Panc1 (cell line): Measurements from ENCODE around the gene DAPK1. TPM values are rescaled to one million over a fixed set of nuclear protein-coding genes. Genes with fewer than 3 reads are reported as not detected.

Experiments used
- ATAC-seq: fragments of 200-7000 bp; cut with Tn5 transposase; 2 replicates; pipeline ENCODE4 v1.9.1; 2020; ENCODE audit warnings: mild to moderate bottlenecking, moderate library complexity
- BruUV-seq: library from RNA; stranded (reverse); fragments of 400-500 nt; replicated peaks from 2 replicates; lab custom pipeline; 2021; lab: Mats Ljungman, UMichigan
- CTCF ChIA-PET: fragments of 300-600 bp; sonication (Branson Sonifier 250); formaldehyde crosslinking; loops from one replicate; lab custom pipeline; 2022; ENCODE audit warnings: antibody characterized with exemption; lab: Charles Lee
- POLR2A ChIA-PET: fragments of 300-600 bp; sonication (Branson Sonifier 250); formaldehyde crosslinking; loops from one replicate; lab custom pipeline; 2022; ENCODE audit warnings: antibody characterized with exemption; lab: Charles Lee
- DNase-seq: peaks from one replicate; pipeline ENCODE4 v3.0.0-alpha.2; 2010; ENCODE audit warnings: low read depth, low spot score
- H3K27ac ChIP-seq: 2 replicates; pipeline ENCODE4 v1.5.1; 2011; ENCODE audit warnings: mild to moderate bottlenecking, low read length, inconsistent platforms
- H3K27me3 ChIP-seq: fragments of 200-500 bp; sonication (Bioruptor generic); 2 replicates; pipeline ENCODE4 v1.6.0; 2014; ENCODE audit warnings: low read length, inconsistent platforms; ENCODE audit not compliant: control insufficient read depth, insufficient read depth
- H3K36me3 ChIP-seq: fragments of 200-500 bp; sonication (Bioruptor generic); 2 replicates; pipeline ENCODE4 v1.5.1; 2014; ENCODE audit warnings: inconsistent platforms, mild to moderate bottlenecking, low read length, moderate library complexity; ENCODE audit not compliant: control insufficient read depth, insufficient read depth
- H3K4me1 ChIP-seq: 2 replicates; pipeline ENCODE4 v1.5.1; 2011; ENCODE audit warnings: inconsistent platforms, mild to moderate bottlenecking, low read length, moderate library complexity; ENCODE audit not compliant: control insufficient read depth, insufficient read depth
- H3K4me3 ChIP-seq, 2 experiments: 2 replicates each; pipeline ENCODE4 v1.5.1; 2011 to 2012; ENCODE audit warnings: low read depth in 2 of 2, low read length in 2 of 2, mild to moderate bottlenecking in 2 of 2, inconsistent platforms in 1 of 2, moderate library complexity in 1 of 2
- H3K9me3 ChIP-seq: fragments of 200-500 bp; sonication (Bioruptor generic); 2 replicates; pipeline ENCODE4 v1.5.1; 2014; ENCODE audit warnings: low read depth, mild to moderate bottlenecking, inconsistent platforms, low read length, moderate library complexity; ENCODE audit not compliant: control insufficient read depth, insufficient read depth
- POLR2AphosphoS5 ChIP-seq: IDR thresholded peaks from 2 replicates; pipeline ENCODE4 v1.6.1; 2012; ENCODE audit warnings: mild to moderate bottlenecking, low read depth, low read length, moderate library complexity
- SIN3A ChIP-seq: IDR thresholded peaks from 2 replicates; pipeline ENCODE4 v1.6.1; 2012; ENCODE audit warnings: low read depth, mild to moderate bottlenecking, low read length, moderate library complexity, borderline replicate concordance; ENCODE audit not compliant: insufficient read depth
- TCF7L2 ChIP-seq: IDR thresholded peaks from 2 replicates; pipeline ENCODE4 v1.6.1; 2011; ENCODE audit warnings: mild to moderate bottlenecking, low read depth, low read length, inconsistent platforms
- in situ Hi-C: cut with HindIII; loops from 2 replicates; pipeline ENCODE4 v1.10.0; 2016; ENCODE audit warnings: low sequenced_read_pairs, low pct_unique_long_range_greater_than_20kb
- intact Hi-C: fragments of 100-400 bp; cut with micrococcal nuclease; formaldehyde crosslinking; loops from one replicate; pipeline ENCODE4 v1.10.0; 2022; ENCODE audit not compliant: unreplicated experiment
- total RNA-seq: library from RNA; stranded (reverse); gene quantifications from one replicate; pipeline ENCODE4 v1.2.1, GENCODE V29; 2021; ENCODE audit not compliant: unreplicated experiment
- TF ChIP-seq, protein P1 (sequence below): fragments of 450-650 bp; IDR thresholded peaks from 2 replicates; pipeline ENCODE4 v1.5.1; 2017; ENCODE audit warnings: mild to moderate bottlenecking
- TF ChIP-seq, protein P2 (sequence below), 2 experiments: IDR thresholded peaks; 2 replicates each; pipeline ENCODE4 v1.6.1; 2011 to 2012; ENCODE audit warnings: low read depth in 2 of 2, control low read depth in 1 of 2, low read length in 1 of 2, mild to moderate bottlenecking in 1 of 2, moderate library complexity in 1 of 2; ENCODE audit not compliant: insufficient read depth in 1 of 2

Gene DAPK1
- total RNA-seq, 1 experiment from 2014 or later = 0.87 TPM

DNA sequence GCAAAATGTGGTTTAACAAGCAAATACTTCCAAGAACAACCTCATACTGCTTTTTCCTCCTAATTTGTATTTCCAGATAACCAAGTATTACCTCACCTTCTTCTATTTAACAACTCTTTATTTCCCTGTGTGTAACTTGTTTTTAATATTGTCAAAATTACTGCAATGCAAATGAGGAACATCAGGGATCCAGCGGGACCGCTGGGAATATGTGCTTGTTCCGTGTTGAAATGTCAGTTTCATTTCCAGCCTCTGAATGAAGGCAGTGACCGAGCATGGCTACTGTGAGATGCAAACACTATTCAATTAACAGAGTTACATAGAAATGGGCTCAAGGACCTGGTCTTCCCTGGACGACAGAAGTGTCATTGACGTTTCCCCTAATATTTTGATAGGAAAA, 117.5 kb downstream of the DAPK1 start:
- ATAC-seq (no peak), DNase-seq (no peak)
- no TSS peak for BruUV-seq
- in situ Hi-C loops (no loop called here), intact Hi-C loops (no loop called here)
- H3K9me3 ChIP-seq = no peaks in the 10 kb centered on the region
- H3K4me1 ChIP-seq = no peaks in the 10 kb centered on the region
- TF ChIP-seq, protein P1, sequence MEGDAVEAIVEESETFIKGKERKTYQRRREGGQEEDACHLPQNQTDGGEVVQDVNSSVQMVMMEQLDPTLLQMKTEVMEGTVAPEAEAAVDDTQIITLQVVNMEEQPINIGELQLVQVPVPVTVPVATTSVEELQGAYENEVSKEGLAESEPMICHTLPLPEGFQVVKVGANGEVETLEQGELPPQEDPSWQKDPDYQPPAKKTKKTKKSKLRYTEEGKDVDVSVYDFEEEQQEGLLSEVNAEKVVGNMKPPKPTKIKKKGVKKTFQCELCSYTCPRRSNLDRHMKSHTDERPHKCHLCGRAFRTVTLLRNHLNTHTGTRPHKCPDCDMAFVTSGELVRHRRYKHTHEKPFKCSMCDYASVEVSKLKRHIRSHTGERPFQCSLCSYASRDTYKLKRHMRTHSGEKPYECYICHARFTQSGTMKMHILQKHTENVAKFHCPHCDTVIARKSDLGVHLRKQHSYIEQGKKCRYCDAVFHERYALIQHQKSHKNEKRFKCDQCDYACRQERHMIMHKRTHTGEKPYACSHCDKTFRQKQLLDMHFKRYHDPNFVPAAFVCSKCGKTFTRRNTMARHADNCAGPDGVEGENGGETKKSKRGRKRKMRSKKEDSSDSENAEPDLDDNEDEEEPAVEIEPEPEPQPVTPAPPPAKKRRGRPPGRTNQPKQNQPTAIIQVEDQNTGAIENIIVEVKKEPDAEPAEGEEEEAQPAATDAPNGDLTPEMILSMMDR = no peak
- TF ChIP-seq SIN3A = no peak
- TF ChIP-seq, protein P2, sequence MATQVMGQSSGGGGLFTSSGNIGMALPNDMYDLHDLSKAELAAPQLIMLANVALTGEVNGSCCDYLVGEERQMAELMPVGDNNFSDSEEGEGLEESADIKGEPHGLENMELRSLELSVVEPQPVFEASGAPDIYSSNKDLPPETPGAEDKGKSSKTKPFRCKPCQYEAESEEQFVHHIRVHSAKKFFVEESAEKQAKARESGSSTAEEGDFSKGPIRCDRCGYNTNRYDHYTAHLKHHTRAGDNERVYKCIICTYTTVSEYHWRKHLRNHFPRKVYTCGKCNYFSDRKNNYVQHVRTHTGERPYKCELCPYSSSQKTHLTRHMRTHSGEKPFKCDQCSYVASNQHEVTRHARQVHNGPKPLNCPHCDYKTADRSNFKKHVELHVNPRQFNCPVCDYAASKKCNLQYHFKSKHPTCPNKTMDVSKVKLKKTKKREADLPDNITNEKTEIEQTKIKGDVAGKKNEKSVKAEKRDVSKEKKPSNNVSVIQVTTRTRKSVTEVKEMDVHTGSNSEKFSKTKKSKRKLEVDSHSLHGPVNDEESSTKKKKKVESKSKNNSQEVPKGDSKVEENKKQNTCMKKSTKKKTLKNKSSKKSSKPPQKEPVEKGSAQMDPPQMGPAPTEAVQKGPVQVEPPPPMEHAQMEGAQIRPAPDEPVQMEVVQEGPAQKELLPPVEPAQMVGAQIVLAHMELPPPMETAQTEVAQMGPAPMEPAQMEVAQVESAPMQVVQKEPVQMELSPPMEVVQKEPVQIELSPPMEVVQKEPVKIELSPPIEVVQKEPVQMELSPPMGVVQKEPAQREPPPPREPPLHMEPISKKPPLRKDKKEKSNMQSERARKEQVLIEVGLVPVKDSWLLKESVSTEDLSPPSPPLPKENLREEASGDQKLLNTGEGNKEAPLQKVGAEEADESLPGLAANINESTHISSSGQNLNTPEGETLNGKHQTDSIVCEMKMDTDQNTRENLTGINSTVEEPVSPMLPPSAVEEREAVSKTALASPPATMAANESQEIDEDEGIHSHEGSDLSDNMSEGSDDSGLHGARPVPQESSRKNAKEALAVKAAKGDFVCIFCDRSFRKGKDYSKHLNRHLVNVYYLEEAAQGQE (IDR thresholded peaks at IDR 0.05; ENCODE audit: insufficient read depth in 1 of 2, low read depth in 2 of 2, low read length in 1 of 2) = no peak
- no peak for TF ChIP-seq POLR2AphosphoS5
- TF ChIP-seq TCF7L2 = no peak
- POLR2A ChIA-PET = no interaction called here
- H3K27ac ChIP-seq = no peak overlapping the region
- CTCF ChIA-PET = no interaction called here
- no peaks in the 10 kb centered on the region for H3K27me3 ChIP-seq
- no peak overlapping the region for H3K4me3 ChIP-seq
- no peaks in the 10 kb centered on the region for H3K36me3 ChIP-seq

DNA sequence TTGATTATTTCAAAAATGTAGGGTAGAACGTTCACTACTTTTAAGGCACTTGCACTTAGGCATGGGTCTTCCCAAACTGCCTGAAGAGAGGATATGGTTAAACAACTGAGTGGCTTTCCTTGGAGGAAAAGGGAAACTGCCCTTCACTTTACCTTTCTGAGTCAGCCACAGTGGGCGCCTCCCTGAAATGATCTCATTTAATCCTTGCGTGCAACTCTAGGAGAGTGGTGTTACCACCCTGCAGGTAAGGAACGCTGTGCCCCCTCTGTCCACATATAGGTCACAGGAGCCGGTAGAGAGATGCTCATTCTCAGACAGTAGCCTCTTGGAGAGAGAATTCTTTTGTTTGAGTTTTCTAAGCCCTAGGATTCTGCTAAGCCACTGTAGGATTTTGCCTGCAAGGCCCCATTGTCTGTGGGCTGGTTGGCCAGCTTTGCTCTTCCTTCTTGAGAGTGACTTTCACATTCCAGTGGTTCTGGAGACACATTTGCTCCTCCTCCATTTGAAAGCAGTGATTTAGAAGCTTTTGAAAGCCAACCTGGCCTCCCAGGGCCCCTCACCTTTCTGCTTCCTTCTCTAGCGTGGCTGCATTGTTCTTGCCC, 118.0 kb downstream of the DAPK1 start:
- no peak for DNase-seq
- in situ Hi-C loops = no loop called here
- H3K4me3 ChIP-seq = no peak overlapping the region

More for the DNA sequence above, 118.0 kb downstream of the DAPK1 start:
- CTCF ChIA-PET = no interaction called here
- H3K27ac ChIP-seq = no peak overlapping the region
- intact Hi-C loops = no loop called here
- no peaks in the 10 kb centered on the region for H3K9me3 ChIP-seq
- no peaks in the 10 kb centered on the region for H3K36me3 ChIP-seq
- H3K4me1 ChIP-seq = no peaks in the 10 kb centered on the region
- POLR2A ChIA-PET = no interaction called here
- BruUV-seq = no TSS peak
- H3K27me3 ChIP-seq = no peaks in the 10 kb centered on the region
- ATAC-seq = no peak
- TF ChIP-seq, protein P2 (IDR thresholded peaks at IDR 0.05; ENCODE audit: insufficient read depth in 1 of 2, low read depth in 2 of 2, low read length in 1 of 2) = no peak
